WI38 (cell line): ENCODE data around the gene BEGAIN.

Source experiments
- H3K4me3 ChIP-seq: 2 replicates; pipeline ENCODE4 v1.5.1; 2011; ENCODE audit warnings: low read depth, mild to moderate bottlenecking, control low read depth, low read length
- CTCF ChIP-seq: IDR thresholded peaks from 2 replicates; pipeline ENCODE4 v1.5.1; 2012; ENCODE audit warnings: low read depth, mild to moderate bottlenecking, control low read depth, low read length

The BEGAIN gene

GRCh38 chr14:100532154-100532861, 54.9 kb downstream of the BEGAIN start:
- TF ChIP-seq CTCF = no peak
- H3K4me3 ChIP-seq = no peak overlapping the region

- H3K4me3 ChIP-seq = no peak overlapping the region
- no peak for TF ChIP-seq CTCF
Measured at GRCh38 chr14:100531152-100532121, 55.8 kb downstream of the BEGAIN start.

- TF ChIP-seq CTCF = no peak
- H3K4me3 ChIP-seq = no peak overlapping the region
Measured at GRCh38 chr14:100530270-100531072, 56.7 kb downstream of the BEGAIN start.

- no peak overlapping the region for H3K4me3 ChIP-seq
- TF ChIP-seq CTCF = no peak
Measured at GRCh38 chr14:100529561-100530031, 57.6 kb downstream of the BEGAIN start.

- no peak for TF ChIP-seq CTCF
- no peak overlapping the region for H3K4me3 ChIP-seq
Measured at GRCh38 chr14:100528962-100529560, 58.2 kb downstream of the BEGAIN start.

GRCh38 chr14:100526632-100527031, 60.6 kb downstream of the BEGAIN start:
- no peak for TF ChIP-seq CTCF

More at GRCh38 chr14:100526632-100527031, 60.6 kb downstream of the BEGAIN start:
- no peak overlapping the region for H3K4me3 ChIP-seq
